GM19025 (cell line): ENCODE data around the gene ZNF70.

Experiments used
- ATAC-seq: cut with Tn5 transposase; IDR thresholded peaks from one replicate; pipeline ENCODE4 v1.9.1; 2021; ENCODE audit warnings: mild to moderate bottlenecking, low read depth, moderate library complexity; ENCODE audit not compliant: unreplicated experiment

The ZNF70 gene

DNA sequence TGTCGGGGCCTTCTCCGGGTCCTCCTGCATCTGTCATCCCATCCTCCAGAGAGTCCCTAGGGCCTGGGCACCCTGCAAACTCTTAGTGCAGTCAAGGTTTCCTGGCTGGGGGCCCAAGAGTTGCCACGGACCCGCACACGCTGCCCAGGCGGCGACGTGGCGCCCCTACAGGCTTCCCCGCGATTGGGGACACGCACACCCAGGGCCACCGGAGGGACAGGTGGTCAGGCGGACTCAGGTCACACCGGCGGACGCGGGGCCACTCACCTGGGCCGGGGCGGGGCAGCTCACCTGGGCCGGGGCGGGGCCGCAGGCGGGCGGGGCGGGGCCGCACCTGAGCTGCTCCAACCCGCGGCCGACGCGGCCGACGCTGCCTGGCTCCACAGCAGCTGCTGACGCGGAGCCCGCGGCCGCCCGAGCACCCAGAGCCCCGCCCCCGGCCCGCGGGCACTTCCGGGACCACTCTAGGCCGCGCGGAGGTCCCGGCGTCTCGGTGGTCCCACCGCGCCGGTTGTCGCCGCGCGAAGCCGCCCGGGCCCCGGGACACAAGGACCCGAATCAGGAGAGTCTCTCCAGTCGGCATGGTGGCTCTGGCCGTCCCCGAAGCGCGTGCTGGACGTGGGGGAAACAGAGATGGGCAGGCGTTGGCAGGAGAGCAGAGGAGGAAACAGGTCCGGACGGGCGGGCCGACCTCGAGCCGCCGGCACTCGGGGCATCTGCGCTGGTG lies at the start of gene ZNF70:
Gene ZNF70 (minus strand): TSS at position 399 of the 727 bp plus-strand sequence. CDS start 5,972 bp downstream, outside the sequence.
- peak; percentile 84 for ATAC-seq

DNA sequence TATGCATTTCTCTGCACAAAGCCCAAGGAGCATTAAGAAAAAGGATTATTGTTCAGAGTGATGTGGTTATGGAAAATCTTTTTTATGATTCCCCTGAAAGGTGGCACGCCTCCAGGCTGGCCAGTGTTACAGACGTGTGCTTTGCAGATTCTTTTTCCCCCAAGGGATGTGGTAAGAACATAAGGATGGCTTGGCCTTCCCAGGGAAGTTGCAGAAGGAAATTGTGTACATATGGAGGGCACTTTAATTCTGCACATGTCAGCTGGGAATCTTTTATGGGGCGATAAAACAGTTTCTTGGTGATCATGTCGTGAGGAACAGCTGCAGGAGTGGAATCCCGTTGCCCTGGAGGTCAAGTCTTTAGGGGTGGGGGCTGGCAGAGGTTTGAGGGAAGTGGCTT lies 45.5 kb upstream of the ZNF70 start:
- ATAC-seq, result no peak

DNA sequence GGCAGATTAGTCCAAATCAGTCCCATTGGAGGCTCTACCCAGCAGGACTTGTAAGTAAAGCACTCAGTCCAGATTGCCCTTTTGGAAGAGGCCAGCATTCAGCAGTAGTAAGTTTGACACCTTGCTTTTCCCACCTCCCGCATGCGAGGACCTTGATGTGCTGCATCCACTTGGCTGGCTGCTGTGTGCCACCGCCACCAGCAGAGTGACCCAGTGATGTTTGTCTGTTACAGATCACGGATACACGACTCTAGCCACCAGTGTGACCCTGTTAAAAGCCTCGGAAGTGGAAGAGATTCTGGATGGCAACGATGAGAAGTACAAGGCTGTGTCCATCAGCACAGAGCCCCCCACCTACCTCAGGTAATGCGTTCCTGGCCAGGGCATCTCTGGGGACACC lies 42.4 kb upstream of the ZNF70 start:
- ATAC-seq, result no peak

DNA sequence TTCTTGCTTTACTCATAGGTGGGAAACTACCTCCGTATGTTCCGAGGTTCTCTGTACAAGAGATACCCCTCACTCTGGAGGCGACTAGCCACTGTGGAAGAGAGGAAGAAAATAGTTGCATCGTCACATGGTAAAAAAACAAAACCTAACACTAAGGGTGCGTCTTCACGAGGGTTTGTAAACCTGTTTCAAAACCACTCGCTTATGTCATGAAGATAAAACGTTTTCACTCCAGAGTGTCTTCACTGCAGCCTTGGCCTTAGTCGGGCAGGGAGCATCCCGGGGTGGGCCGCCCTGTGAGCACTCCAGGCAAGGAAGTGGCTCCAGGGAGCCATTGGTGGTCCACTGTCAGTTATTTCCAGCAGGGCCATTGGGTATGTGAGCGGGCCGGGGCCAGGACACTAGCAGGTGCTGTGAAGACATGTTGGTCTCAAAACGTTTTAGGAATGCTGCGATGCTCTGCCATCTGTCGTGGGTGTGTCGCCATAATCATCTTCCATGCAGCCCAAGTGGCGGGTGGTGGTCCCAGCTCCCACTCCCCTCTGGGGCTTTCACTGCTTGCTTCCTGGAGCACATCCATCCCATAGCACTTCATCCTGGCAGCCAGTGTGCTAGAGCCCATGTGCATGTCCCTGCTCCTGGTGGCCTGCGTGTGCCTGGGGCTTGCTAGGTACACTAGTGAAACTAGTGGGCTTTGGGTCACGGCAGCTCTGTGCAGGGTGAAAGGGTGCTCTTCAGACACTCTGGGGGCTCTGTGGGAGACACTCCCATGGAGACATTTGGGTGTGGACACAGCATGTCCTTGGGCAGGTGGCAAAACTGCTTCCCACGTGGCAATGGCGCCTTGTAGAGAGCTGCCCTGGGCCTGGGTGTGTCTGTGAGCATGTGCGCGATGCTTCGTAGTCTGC lies 41.1 kb upstream of the ZNF70 start:
- ATAC-seq, result no peak

DNA sequence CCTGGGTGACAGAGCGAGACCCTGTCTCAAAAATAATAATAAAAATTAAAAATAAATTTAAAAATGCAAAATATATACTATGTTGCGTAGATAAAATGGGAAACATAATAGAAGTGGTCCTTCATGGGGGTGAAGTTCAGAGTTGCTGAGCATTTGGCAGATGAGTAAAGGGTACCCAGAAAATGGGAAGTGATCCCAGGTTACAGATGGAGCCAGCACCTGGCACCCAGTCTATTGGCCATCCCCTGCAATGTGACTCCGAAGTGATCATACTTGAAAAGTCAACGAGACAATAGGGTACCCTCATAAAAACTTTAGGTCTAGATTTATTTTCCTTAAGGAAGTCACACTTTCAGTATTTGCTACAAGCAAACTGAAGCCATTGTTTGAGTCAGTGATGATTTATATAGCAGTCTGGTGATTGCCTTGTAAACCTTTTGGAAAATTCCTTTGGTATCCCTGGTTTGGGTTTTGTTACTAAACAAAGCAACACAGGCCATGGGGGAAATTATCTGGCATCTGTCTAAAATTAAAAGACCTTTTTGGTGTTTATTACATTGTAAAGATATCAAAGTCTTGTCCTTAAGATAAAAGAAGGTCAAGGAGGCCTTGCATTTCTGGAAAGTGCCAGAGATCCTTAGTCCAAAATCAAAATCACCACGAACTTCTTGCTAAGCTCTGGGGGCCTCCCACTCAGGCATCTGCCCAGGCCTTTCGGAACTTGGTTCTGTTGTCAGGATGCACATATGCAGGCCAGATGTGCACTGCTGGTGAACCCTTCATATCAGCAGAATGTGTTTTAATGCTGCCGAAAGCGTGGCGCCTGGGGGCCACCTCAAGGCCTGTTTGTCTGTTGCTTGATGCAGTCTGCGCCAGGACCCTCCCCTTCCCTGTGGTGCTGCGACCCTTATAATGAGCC lies 40.2 kb upstream of the ZNF70 start:
- ATAC-seq, result no peak

DNA sequence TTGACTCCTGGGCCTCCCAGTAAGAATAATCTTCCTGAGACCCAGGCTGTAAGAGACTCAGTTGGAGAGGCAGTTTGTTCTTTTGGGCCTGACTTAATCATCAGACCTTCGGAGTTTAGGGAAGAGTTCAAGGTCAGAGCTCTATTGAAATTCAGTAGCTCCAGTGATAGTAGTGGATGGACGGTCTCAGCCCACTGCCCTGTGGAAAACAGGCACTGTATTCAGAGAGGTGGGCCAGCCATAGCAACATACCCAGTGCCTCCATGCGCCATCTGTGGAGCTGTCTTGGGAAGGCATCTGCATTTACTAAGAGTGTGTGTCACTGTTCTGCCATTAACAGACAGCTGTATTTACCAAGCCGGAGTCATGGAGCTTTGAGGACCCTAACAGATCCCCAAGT lies 38.7 kb upstream of the ZNF70 start:
- ATAC-seq, result no peak

DNA sequence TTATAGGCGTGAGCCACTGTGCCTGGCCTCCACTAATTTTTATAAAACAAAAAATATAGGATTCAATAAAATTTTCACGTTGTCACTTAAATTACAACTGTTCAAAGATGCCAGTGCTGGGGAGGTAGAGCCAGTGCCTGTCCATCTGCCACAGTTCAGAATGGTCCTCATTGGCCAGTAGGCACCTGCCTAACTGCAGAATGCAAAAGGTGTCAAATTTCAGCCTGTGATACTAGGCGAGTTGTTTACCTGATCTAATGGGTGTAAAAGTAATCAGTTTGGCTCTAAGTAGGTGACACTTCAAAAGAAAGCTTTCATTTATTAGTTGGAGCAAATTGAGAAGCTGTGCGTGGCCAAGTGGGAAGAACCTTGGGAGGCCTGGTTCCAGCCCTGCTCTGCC lies 38.2 kb upstream of the ZNF70 start:
- no peak for ATAC-seq

DNA sequence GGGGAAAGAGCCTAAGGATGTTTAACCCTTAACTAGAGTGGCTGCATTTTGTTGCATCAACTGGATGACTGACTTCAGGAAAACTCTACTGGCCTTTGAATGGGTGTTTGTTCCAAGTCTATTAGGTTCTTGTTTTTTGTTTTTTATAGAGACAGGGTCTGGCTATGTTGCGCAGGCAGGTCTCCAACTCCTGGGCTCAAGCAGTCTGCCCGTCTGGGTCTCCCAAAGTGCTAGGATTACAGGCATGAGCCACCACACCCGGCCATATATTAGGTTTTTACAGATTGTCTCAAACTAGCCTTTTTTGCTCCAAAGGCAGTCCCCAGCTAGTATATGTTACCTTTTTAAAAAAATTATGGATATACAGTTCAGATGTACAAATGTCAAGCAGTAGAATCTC lies 37.0 kb upstream of the ZNF70 start:
- no peak for ATAC-seq

DNA sequence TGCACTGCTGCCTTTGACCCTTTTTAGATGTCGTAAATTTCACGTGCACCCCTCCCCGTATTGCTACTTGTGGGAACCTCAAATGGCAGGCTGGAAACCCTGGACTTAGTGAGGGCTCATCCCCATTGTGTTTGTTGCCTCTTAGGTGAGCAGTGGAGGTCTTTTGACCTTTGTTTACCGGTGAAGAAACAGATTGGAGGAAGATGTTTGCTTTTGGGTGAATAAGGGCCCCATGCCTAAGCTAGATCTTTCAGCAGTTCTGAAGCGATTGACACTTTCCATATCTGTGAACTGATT lies 36.6 kb upstream of the ZNF70 start:
- ATAC-seq, result no peak

DNA sequence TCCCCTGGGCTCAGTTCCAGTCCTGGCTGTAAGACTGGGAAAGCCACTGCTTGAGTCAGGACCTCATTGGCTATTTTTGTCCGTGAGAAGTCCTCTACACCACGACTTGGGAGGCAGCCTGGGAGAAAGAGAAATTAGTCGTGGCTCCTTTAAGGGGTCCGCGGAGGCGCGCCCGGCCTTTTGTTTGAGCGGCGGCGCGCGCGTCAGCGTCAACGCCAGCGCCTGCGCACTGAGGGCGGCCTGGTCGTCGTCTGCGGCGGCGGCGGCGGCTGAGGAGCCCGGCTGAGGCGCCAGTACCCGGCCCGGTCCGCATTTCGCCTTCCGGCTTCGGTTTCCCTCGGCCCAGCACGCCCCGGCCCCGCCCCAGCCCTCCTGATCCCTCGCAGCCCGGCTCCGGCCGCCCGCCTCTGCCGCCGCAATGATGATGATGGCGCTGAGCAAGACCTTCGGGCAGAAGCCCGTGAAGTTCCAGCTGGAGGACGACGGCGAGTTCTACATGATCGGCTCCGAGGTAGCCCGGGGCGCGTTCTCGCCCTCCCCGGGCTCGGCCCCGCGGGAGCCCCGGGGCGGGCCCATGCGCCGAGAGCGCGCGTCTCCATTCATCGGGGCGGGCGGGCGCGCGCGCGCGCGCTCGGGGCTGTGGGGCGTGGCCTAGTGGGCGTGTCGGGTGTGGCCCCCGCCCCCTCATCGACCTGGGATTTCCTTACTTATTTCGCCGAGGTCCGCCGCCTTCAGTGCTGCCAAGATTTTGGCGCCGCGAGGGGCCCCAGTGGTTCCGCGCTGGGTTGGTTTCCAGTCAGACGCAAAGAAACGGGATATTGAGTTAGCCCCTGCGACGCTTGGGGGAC lies 36.1 kb upstream of the ZNF70 start, which contains the start of gene SMARCB1:
Gene SMARCB1 (plus strand): TSS at position 215 of the 848 bp plus-strand sequence. CDS start 204 bp downstream, at position 419.
- ATAC-seq, result peak; percentile 68

DNA sequence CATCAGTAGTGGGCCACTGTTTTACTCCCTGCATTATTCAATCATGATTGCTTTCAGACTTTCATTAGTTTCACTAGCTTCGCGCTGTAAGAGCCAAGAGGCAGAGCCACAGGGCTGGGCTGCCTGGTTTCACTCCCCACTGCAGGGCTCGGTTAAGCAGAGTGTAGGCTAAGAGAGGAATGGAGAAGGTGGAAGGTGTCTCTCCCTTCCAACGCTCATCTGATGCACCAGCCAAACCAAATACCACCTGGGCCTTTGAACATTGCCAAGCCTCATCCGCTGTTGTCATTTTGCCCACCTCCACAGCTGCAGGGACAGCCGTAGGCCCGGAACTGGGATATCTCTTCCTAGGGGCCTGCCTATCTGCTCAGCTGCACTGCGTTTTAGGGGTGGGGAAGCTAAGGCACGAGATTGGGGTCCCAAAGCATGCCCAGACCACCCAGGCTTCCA lies 35.4 kb upstream of the ZNF70 start:
- no peak for ATAC-seq

DNA sequence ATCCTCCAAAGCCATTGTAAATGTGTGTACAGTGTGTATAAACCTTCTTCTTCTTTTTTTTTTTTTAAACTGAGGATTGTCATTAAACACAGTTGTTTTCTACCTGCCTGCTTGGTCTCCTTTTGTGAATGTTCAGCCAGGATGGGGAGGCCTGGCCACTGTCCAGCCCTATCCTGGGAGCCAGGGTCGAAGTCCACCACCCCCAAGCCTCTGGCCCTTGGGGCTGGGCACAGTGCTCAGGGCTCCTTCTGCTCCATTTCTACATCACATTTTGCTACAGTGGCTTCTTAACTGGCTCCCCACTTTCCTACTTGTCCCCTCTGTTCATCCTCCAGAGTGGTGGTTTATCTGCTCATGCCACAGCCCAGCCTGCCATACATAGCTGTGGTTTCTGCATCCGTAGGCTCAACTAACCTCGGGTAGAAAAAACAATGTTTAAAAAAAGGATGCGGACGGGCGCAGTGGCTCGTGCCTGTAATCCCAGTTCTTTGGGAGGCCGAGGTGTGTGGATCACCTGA lies 33.4 kb upstream of the ZNF70 start:
- no peak for ATAC-seq

DNA sequence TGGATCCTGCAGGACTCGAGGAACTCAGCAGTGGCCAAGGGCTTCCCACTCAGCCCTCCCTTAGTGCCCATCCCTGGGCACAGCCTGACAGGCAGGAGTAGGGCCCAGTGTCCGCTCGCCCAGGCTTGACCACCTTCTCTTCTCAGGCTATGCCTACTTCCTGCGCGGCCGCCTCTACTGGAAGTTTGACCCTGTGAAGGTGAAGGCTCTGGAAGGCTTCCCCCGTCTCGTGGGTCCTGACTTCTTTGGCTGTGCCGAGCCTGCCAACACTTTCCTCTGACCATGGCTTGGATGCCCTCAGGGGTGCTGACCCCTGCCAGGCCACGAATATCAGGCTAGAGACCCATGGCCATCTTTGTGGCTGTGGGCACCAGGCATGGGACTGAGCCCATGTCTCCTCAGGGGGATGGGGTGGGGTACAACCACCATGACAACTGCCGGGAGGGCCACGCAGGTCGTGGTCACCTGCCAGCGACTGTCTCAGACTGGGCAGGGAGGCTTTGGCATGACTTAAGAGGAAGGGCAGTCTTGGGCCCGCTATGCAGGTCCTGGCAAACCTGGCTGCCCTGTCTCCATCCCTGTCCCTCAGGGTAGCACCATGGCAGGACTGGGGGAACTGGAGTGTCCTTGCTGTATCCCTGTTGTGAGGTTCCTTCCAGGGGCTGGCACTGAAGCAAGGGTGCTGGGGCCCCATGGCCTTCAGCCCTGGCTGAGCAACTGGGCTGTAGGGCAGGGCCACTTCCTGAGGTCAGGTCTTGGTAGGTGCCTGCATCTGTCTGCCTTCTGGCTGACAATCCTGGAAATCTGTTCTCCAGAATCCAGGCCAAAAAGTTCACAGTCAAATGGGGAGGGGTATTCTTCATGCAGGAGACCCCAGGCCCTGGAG lies 32.6 kb upstream of the ZNF70 start:
- no peak for ATAC-seq

DNA sequence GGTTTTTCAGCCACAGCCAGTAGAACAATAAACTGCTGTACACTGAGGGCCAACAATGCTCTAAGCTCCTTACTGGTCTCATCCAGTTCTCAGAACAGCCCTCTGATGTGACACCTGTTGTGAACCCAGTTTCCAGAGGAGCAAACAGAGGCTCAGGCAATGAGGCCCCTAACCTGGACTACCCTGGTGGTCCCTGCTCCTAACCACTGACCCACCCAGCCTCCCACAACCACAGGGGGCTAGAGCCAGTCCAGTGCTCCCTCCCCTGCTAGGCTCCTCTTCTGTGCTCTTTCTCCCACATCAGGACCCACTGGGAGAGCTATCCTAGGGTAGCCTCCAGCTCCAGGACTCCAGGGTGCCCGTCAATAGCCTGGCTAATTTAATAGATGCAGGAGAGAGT lies 31.8 kb upstream of the ZNF70 start:
- ATAC-seq, result no peak

DNA sequence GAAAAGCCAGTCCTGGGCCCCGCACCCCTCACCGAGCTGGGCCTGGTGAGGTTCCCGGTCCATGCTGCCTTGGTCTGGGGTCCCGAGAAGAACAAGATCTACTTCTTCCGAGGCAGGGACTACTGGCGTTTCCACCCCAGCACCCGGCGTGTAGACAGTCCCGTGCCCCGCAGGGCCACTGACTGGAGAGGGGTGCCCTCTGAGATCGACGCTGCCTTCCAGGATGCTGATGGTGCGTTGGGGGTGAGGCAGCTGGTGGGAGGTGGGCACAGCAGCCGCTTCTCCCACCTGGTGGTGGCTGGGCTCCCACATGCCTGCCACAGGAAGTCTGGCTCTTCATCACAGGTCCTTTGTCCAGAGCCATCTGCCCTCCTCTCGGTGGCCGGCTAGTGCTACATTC lies 31.3 kb upstream of the ZNF70 start:
- no peak for ATAC-seq

DNA sequence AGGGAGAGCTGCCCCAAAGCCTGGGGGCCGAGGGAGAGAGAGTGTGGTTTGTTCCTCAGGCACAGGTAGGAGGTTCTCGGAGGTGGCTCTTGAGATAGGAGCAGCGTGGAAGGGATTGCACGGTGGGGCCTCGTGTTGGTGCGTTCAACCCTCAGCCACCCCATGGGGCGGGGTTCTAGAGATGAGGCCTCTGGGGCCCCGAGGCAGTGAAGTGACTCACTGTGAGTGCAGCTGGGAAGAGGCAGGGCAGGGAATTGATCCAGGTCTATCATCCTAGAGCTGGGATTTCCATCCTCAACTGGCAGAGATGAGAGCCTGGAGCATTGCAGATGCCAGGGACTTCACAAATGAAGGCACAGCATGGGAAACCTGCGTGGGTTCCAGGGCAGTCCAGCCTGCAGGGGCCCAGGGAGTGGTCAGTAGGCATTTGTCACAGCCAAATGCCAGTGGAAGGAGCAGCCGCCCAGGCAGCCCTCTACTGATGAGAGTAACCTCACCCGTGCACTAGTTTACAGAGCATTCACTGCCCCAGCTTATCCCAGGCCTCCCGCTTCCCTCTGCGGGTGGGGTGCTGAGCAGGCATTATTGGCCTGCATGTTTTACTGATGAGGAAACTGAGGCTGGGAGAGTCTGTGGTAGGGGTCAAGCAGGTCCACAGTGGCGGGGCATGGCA lies 30.7 kb upstream of the ZNF70 start:
- ATAC-seq, result no peak

DNA sequence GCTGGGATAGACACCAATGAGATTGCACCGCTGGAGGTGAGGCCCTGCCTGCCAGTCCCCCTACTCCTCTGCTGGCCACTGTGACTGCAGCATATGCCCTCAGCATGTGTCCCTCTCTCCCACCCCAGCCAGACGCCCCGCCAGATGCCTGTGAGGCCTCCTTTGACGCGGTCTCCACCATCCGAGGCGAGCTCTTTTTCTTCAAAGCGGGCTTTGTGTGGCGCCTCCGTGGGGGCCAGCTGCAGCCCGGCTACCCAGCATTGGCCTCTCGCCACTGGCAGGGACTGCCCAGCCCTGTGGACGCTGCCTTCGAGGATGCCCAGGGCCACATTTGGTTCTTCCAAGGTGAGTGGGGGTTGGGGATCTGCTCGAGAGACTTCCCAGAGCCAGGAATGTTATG lies 30.2 kb upstream of the ZNF70 start:
- no peak for ATAC-seq

DNA sequence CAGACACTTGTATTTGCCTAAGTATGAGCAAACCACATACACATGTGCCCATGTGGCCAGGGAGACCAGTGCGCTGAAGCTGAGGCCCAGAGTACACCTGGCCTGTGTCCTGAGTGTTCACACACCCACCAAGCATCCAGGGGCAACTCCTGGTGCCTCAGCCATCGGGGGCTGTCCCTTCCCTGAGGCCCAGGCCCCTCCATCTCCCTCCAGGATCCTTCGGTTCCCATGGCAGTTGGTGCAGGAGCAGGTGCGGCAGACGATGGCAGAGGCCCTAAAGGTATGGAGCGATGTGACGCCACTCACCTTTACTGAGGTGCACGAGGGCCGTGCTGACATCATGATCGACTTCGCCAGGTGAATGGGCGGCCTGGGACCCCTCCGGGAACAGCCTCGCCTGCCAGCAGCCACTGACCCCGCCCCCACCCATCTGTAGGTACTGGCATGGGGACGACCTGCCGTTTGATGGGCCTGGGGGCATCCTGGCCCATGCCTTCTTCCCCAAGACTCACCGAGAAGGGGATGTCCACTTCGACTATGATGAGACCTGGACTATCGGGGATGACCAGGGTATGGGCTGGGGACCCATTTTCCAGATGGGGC lies 29.3 kb upstream of the ZNF70 start:
- no peak for ATAC-seq
